Stomach smooth muscle (tissue), 2 donors: Measurements from ENCODE around the gene CFAP210.

ENCODE experiments used
- H3K27ac ChIP-seq: one replicate; pipeline ENCODE4 v1.7.0; 2013; ENCODE audit warnings: mild to moderate bottlenecking, low read length, inconsistent platforms
- H3K27me3 ChIP-seq, 2 donors: one replicate each; pipeline ENCODE4 v1.7.0; 2013; ENCODE audit warnings: low read length in 2 of 2; ENCODE audit not compliant: insufficient read depth in 2 of 2, control insufficient read depth in 1 of 2
- H3K36me3 ChIP-seq, 2 donors: one replicate each; pipeline ENCODE4 v1.7.0; 2013; ENCODE audit warnings: low read length in 2 of 2; ENCODE audit not compliant: control insufficient read depth in 2 of 2, insufficient read depth in 2 of 2
- H3K4me1 ChIP-seq: one replicate; pipeline ENCODE4 v1.7.0; 2013; ENCODE audit warnings: low read length; ENCODE audit not compliant: control insufficient read depth, insufficient read depth
- H3K4me3 ChIP-seq, 2 donors: one replicate each; pipeline ENCODE4 v1.7.0; 2013; ENCODE audit warnings: low read length in 2 of 2
- H3K9ac ChIP-seq, 2 donors: one replicate each; pipeline ENCODE4 v1.7.0; 2013; ENCODE audit warnings: low read length in 2 of 2, mild to moderate bottlenecking in 1 of 2
- H3K9me3 ChIP-seq, 2 donors: one replicate each; pipeline ENCODE4 v1.7.0; 2013; ENCODE audit warnings: low read length in 2 of 2; ENCODE audit not compliant: control insufficient read depth in 2 of 2
- donor health status: healthy.
- donor health status: Pancreatic carcinoma.

CFAP210 gene

GRCh38 chr2:169673106-169673505 is 21.1 kb downstream of the CFAP210 start:
- Histone ChIP-seq H3K27me3 (no peaks in the 10 kb centered on the region), H3K27ac (no peak overlapping the region), H3K9ac (no peak overlapping the region), H3K36me3 (no peaks in the 10 kb centered on the region), H3K4me1 (no peaks in the 10 kb centered on the region), H3K9me3 (no peaks in the 10 kb centered on the region), H3K4me3 (no peak overlapping the region)

- H3K9ac ChIP-seq, result no peak overlapping the region
- no peaks in the 10 kb centered on the region for H3K9me3 ChIP-seq
- no peak overlapping the region for H3K4me3 ChIP-seq
- no peaks in the 10 kb centered on the region for H3K27me3 ChIP-seq
- no peaks in the 10 kb centered on the region for H3K4me1 ChIP-seq
- H3K27ac ChIP-seq, result no peak overlapping the region
- H3K36me3 ChIP-seq, result no peaks in the 10 kb centered on the region
These were observed 21.8 kb downstream of the CFAP210 start for GRCh38 chr2:169672406-169672805.

- H3K4me1 ChIP-seq, result no peaks in the 10 kb centered on the region
- H3K27me3 ChIP-seq, result no peaks in the 10 kb centered on the region
- H3K9ac ChIP-seq, result no peak overlapping the region
- H3K36me3 ChIP-seq, result no peaks in the 10 kb centered on the region
- no peaks in the 10 kb centered on the region for H3K9me3 ChIP-seq
- H3K4me3 ChIP-seq, result no peak overlapping the region
- no peak overlapping the region for H3K27ac ChIP-seq
These were observed 23.3 kb downstream of the CFAP210 start for GRCh38 chr2:169670937-169671336.

GRCh38 chr2:169670215-169670651 is 24.0 kb downstream of the CFAP210 start:
- Histone ChIP-seq H3K4me1 (no peaks in the 10 kb centered on the region), H3K36me3 (no peaks in the 10 kb centered on the region), H3K27me3 (no peaks in the 10 kb centered on the region), H3K9me3 (no peaks in the 10 kb centered on the region), H3K27ac (no peak overlapping the region), H3K4me3 (no peak overlapping the region), H3K9ac (no peak overlapping the region)

GRCh38 chr2:169667583-169667982 is 26.6 kb downstream of the CFAP210 start:
- Histone ChIP-seq H3K36me3 (no peaks in the 10 kb centered on the region), H3K27me3 (no peaks in the 10 kb centered on the region), H3K9me3 (no peaks in the 10 kb centered on the region), H3K4me1 (no peaks in the 10 kb centered on the region), H3K9ac (no peak overlapping the region), H3K27ac (no peak overlapping the region), H3K4me3 (no peak overlapping the region)

GRCh38 chr2:169664978-169665930 is 29.0 kb downstream of the CFAP210 start:
- Histone ChIP-seq H3K27me3 (no peaks in the 10 kb centered on the region), H3K4me3 (no peak overlapping the region), H3K9me3 (no peaks in the 10 kb centered on the region), H3K36me3 (no peaks in the 10 kb centered on the region), H3K27ac (no peak overlapping the region), H3K4me1 (no peaks in the 10 kb centered on the region), H3K9ac (no peak overlapping the region)

GRCh38 chr2:169664600-169664977 is 29.6 kb downstream of the CFAP210 start:
- H3K9me3 ChIP-seq, result no peaks in the 10 kb centered on the region
- H3K36me3 ChIP-seq, result no peaks in the 10 kb centered on the region
- no peak overlapping the region for H3K9ac ChIP-seq
- H3K27ac ChIP-seq, result no peak overlapping the region
- H3K4me1 ChIP-seq, result no peaks in the 10 kb centered on the region
- H3K27me3 ChIP-seq, result no peaks in the 10 kb centered on the region
- H3K4me3 ChIP-seq, result no peak overlapping the region

- Histone ChIP-seq H3K4me3 (no peak overlapping the region), H3K9me3 (no peaks in the 10 kb centered on the region), H3K36me3 (no peaks in the 10 kb centered on the region), H3K27me3 (no peaks in the 10 kb centered on the region), H3K27ac (no peak overlapping the region), H3K4me1 (no peaks in the 10 kb centered on the region), H3K9ac (no peak overlapping the region)
These were observed 31.0 kb downstream of the CFAP210 start for GRCh38 chr2:169663247-169663646.

- H3K36me3 ChIP-seq, result no peaks in the 10 kb centered on the region
- H3K27ac ChIP-seq, result no peak overlapping the region
- no peaks in the 10 kb centered on the region for H3K4me1 ChIP-seq
- H3K9ac ChIP-seq, result no peak overlapping the region
- no peaks in the 10 kb centered on the region for H3K9me3 ChIP-seq
- no peak overlapping the region for H3K4me3 ChIP-seq
- no peaks in the 10 kb centered on the region for H3K27me3 ChIP-seq
These were observed 31.5 kb downstream of the CFAP210 start for GRCh38 chr2:169662744-169663143.

GRCh38 chr2:169661265-169661664 is 32.9 kb downstream of the CFAP210 start:
- no peaks in the 10 kb centered on the region for H3K27me3 ChIP-seq
- no peaks in the 10 kb centered on the region for H3K9me3 ChIP-seq
- H3K36me3 ChIP-seq, result no peaks in the 10 kb centered on the region
- H3K9ac ChIP-seq, result no peak overlapping the region
- no peak overlapping the region for H3K4me3 ChIP-seq
- H3K4me1 ChIP-seq, result no peaks in the 10 kb centered on the region
- H3K27ac ChIP-seq, result no peak overlapping the region

GRCh38 chr2:169659320-169659719 is 34.9 kb downstream of the CFAP210 start:
- H3K9me3 ChIP-seq, result no peaks in the 10 kb centered on the region
- no peaks in the 10 kb centered on the region for H3K27me3 ChIP-seq
- no peak overlapping the region for H3K27ac ChIP-seq
- H3K9ac ChIP-seq, result no peak overlapping the region
- no peak overlapping the region for H3K4me3 ChIP-seq
- no peaks in the 10 kb centered on the region for H3K36me3 ChIP-seq
- no peaks in the 10 kb centered on the region for H3K4me1 ChIP-seq
